ENCODE measurements around the gene APOA1. TPM values are rescaled to one million over a fixed set of nuclear protein-coding genes. Genes with fewer than 3 reads are reported as not detected.

APOA1 gene
- total and polyA plus RNA-seq, 2 donors, result 2.3 to 12.3 TPM

GRCh38 chr11:116874251-116874650 is 36.8 kb upstream of the APOA1 start:
- H3K36me3 ChIP-seq (ENCODE audit: control insufficient read depth in 2 of 2, insufficient read depth in 2 of 2, low read length in 1 of 2), result peaks cover 61 to 71% of the 10 kb centered on the region in 2 donors
- no peaks in the 10 kb centered on the region for H3K27me3 ChIP-seq (ENCODE audit: control insufficient read depth in 2 of 2, insufficient read depth in 1 of 2, low read length in 1 of 2)
- no peaks in the 10 kb centered on the region for H3K4me1 ChIP-seq (ENCODE audit: control insufficient read depth in 2 of 2, insufficient read depth in 2 of 2, low read length in 2 of 2)
- no peak for DNase-seq (ENCODE audit: low read depth in 6 of 9, low spot score in 9 of 9)
- no peaks in the 10 kb centered on the region for H3K9me3 ChIP-seq (ENCODE audit: control insufficient read depth in 2 of 2, insufficient read depth in 1 of 2, low read length in 1 of 2)
- H3K27ac ChIP-seq (ENCODE audit: low read depth in 1 of 2, low read length in 1 of 2), result no peak overlapping the region
- WGBS, result 93% methylated on average over 2 of the region's 2 CpGs
- H3K4me3 ChIP-seq (ENCODE audit: low read length in 2 of 2), result no peak overlapping the region

GRCh38 chr11:116873381-116873780 is 36.0 kb upstream of the APOA1 start:
- WGBS, result 99% methylated on average over 11 of the region's 11 CpGs

GRCh38 chr11:116871248-116871647 is 33.8 kb upstream of the APOA1 start:
- H3K36me3 ChIP-seq (ENCODE audit: control insufficient read depth in 2 of 2, insufficient read depth in 2 of 2, low read length in 1 of 2), result peaks cover 68 to 89% of the 10 kb centered on the region in 2 donors
- H3K27me3 ChIP-seq (ENCODE audit: control insufficient read depth in 2 of 2, insufficient read depth in 1 of 2, low read length in 1 of 2), result no peaks in the 10 kb centered on the region
- H3K9me3 ChIP-seq (ENCODE audit: control insufficient read depth in 2 of 2, insufficient read depth in 1 of 2, low read length in 1 of 2), result no peaks in the 10 kb centered on the region
- no peak for DNase-seq (ENCODE audit: low read depth in 6 of 9, low spot score in 9 of 9)
- WGBS, result 84% methylated on average over 3 of the region's 3 CpGs
- H3K4me1 ChIP-seq (ENCODE audit: control insufficient read depth in 2 of 2, insufficient read depth in 2 of 2, low read length in 2 of 2), result no peaks in the 10 kb centered on the region
- H3K27ac ChIP-seq (ENCODE audit: low read depth in 1 of 2, low read length in 1 of 2), result no peak overlapping the region
- no peak overlapping the region for H3K4me3 ChIP-seq (ENCODE audit: low read length in 2 of 2)

More at GRCh38 chr11:116873381-116873780, 36.0 kb upstream of the APOA1 start:
- Histone ChIP-seq H3K9me3 (ENCODE audit: control insufficient read depth in 2 of 2, insufficient read depth in 1 of 2, low read length in 1 of 2) (no peaks in the 10 kb centered on the region), H3K27me3 (ENCODE audit: control insufficient read depth in 2 of 2, insufficient read depth in 1 of 2, low read length in 1 of 2) (no peaks in the 10 kb centered on the region), H3K4me3 (ENCODE audit: low read length in 2 of 2) (no peak overlapping the region), H3K36me3 (ENCODE audit: control insufficient read depth in 2 of 2, insufficient read depth in 2 of 2, low read length in 1 of 2) (peaks cover 61 to 79% of the 10 kb centered on the region in 2 donors), H3K27ac (ENCODE audit: low read depth in 1 of 2, low read length in 1 of 2) (no peak overlapping the region), H3K4me1 (ENCODE audit: control insufficient read depth in 2 of 2, insufficient read depth in 2 of 2, low read length in 2 of 2) (no peaks in the 10 kb centered on the region)
- DNase-seq (ENCODE audit: low read depth in 6 of 9, low spot score in 9 of 9), result no peak

GRCh38 chr11:116870054-116870453 is 32.6 kb upstream of the APOA1 start:
- H3K4me3 ChIP-seq (ENCODE audit: low read length in 2 of 2), result no peak overlapping the region
- H3K27ac ChIP-seq (ENCODE audit: low read depth in 1 of 2, low read length in 1 of 2), result no peak overlapping the region
- no peaks in the 10 kb centered on the region for H3K9me3 ChIP-seq (ENCODE audit: control insufficient read depth in 2 of 2, insufficient read depth in 1 of 2, low read length in 1 of 2)
- H3K36me3 ChIP-seq (ENCODE audit: control insufficient read depth in 2 of 2, insufficient read depth in 2 of 2, low read length in 1 of 2), result peaks cover 57 to 88% of the 10 kb centered on the region in 2 donors
- no peaks in the 10 kb centered on the region for H3K4me1 ChIP-seq (ENCODE audit: control insufficient read depth in 2 of 2, insufficient read depth in 2 of 2, low read length in 2 of 2)
- no peaks in the 10 kb centered on the region for H3K27me3 ChIP-seq (ENCODE audit: control insufficient read depth in 2 of 2, insufficient read depth in 1 of 2, low read length in 1 of 2)
- no peak for DNase-seq (ENCODE audit: low read depth in 6 of 9, low spot score in 9 of 9)
- 45% methylated on average over 3 of the region's 3 CpGs for WGBS

- no peak for DNase-seq (ENCODE audit: low read depth in 6 of 9, low spot score in 9 of 9)
- H3K4me3 ChIP-seq (ENCODE audit: low read length in 2 of 2), result no peak overlapping the region
- no peaks in the 10 kb centered on the region for H3K27me3 ChIP-seq (ENCODE audit: control insufficient read depth in 2 of 2, insufficient read depth in 1 of 2, low read length in 1 of 2)
- 96% methylated on average over 4 of the region's 4 CpGs for WGBS
- no peaks in the 10 kb centered on the region for H3K4me1 ChIP-seq (ENCODE audit: control insufficient read depth in 2 of 2, insufficient read depth in 2 of 2, low read length in 2 of 2)
- H3K9me3 ChIP-seq (ENCODE audit: control insufficient read depth in 2 of 2, insufficient read depth in 1 of 2, low read length in 1 of 2), result no peaks in the 10 kb centered on the region
- no peak overlapping the region for H3K27ac ChIP-seq (ENCODE audit: low read depth in 1 of 2, low read length in 1 of 2)
- peaks cover 58 to 89% of the 10 kb centered on the region in 2 donors for H3K36me3 ChIP-seq (ENCODE audit: control insufficient read depth in 2 of 2, insufficient read depth in 2 of 2, low read length in 1 of 2)
These were observed 32.2 kb upstream of the APOA1 start for GRCh38 chr11:116869610-116870009.

GRCh38 chr11:116868066-116868465 is 30.6 kb upstream of the APOA1 start:
- H3K27ac ChIP-seq (ENCODE audit: low read depth in 1 of 2, low read length in 1 of 2), result no peak overlapping the region
- no peak for DNase-seq (ENCODE audit: low read depth in 6 of 9, low spot score in 9 of 9)
- no peaks in the 10 kb centered on the region for H3K27me3 ChIP-seq (ENCODE audit: control insufficient read depth in 2 of 2, insufficient read depth in 1 of 2, low read length in 1 of 2)
- peaks cover 58 to 91% of the 10 kb centered on the region in 2 donors for H3K36me3 ChIP-seq (ENCODE audit: control insufficient read depth in 2 of 2, insufficient read depth in 2 of 2, low read length in 1 of 2)
- no peak overlapping the region for H3K4me3 ChIP-seq (ENCODE audit: low read length in 2 of 2)
- no peaks in the 10 kb centered on the region for H3K9me3 ChIP-seq (ENCODE audit: control insufficient read depth in 2 of 2, insufficient read depth in 1 of 2, low read length in 1 of 2)
- 96% methylated on average over 3 of the region's 3 CpGs for WGBS
- H3K4me1 ChIP-seq (ENCODE audit: control insufficient read depth in 2 of 2, insufficient read depth in 2 of 2, low read length in 2 of 2), result no peaks in the 10 kb centered on the region

GRCh38 chr11:116867619-116868018 is 30.2 kb upstream of the APOA1 start:
- Histone ChIP-seq H3K4me3 (ENCODE audit: low read length in 2 of 2) (no peak overlapping the region), H3K36me3 (ENCODE audit: control insufficient read depth in 2 of 2, insufficient read depth in 2 of 2, low read length in 1 of 2) (peaks cover 55 to 89% of the 10 kb centered on the region in 2 donors), H3K9me3 (ENCODE audit: control insufficient read depth in 2 of 2, insufficient read depth in 1 of 2, low read length in 1 of 2) (no peaks in the 10 kb centered on the region), H3K27me3 (ENCODE audit: control insufficient read depth in 2 of 2, insufficient read depth in 1 of 2, low read length in 1 of 2) (no peaks in the 10 kb centered on the region), H3K4me1 (ENCODE audit: control insufficient read depth in 2 of 2, insufficient read depth in 2 of 2, low read length in 2 of 2) (no peaks in the 10 kb centered on the region), H3K27ac (ENCODE audit: low read depth in 1 of 2, low read length in 1 of 2) (no peak overlapping the region)
- DNase-seq (ENCODE audit: low read depth in 6 of 9, low spot score in 9 of 9), result no peak
- 98% methylated on average over 11 of the region's 11 CpGs for WGBS

- Histone ChIP-seq H3K4me1 (ENCODE audit: control insufficient read depth in 2 of 2, insufficient read depth in 2 of 2, low read length in 2 of 2) (no peaks in the 10 kb centered on the region), H3K4me3 (ENCODE audit: low read length in 2 of 2) (no peak overlapping the region), H3K27ac (ENCODE audit: low read depth in 1 of 2, low read length in 1 of 2) (no peak overlapping the region), H3K27me3 (ENCODE audit: control insufficient read depth in 2 of 2, insufficient read depth in 1 of 2, low read length in 1 of 2) (no peaks in the 10 kb centered on the region), H3K36me3 (ENCODE audit: control insufficient read depth in 2 of 2, insufficient read depth in 2 of 2, low read length in 1 of 2) (peaks cover 59 to 89% of the 10 kb centered on the region in 2 donors), H3K9me3 (ENCODE audit: control insufficient read depth in 2 of 2, insufficient read depth in 1 of 2, low read length in 1 of 2) (no peaks in the 10 kb centered on the region)
- DNase-seq (ENCODE audit: low read depth in 6 of 9, low spot score in 9 of 9), result no peak
- over 99% methylated on average over 6 of the region's 6 CpGs for WGBS
These were observed 29.5 kb upstream of the APOA1 start for GRCh38 chr11:116866804-116867455.

GRCh38 chr11:116865696-116866095 is 28.3 kb upstream of the APOA1 start:
- Histone ChIP-seq H3K9me3 (ENCODE audit: control insufficient read depth in 2 of 2, insufficient read depth in 1 of 2, low read length in 1 of 2) (no peaks in the 10 kb centered on the region), H3K36me3 (ENCODE audit: control insufficient read depth in 2 of 2, insufficient read depth in 2 of 2, low read length in 1 of 2) (peaks cover 58 to 89% of the 10 kb centered on the region in 2 donors), H3K27ac (ENCODE audit: low read depth in 1 of 2, low read length in 1 of 2) (no peak overlapping the region), H3K4me1 (ENCODE audit: control insufficient read depth in 2 of 2, insufficient read depth in 2 of 2, low read length in 2 of 2) (no peaks in the 10 kb centered on the region), H3K27me3 (ENCODE audit: control insufficient read depth in 2 of 2, insufficient read depth in 1 of 2, low read length in 1 of 2) (no peaks in the 10 kb centered on the region), H3K4me3 (ENCODE audit: low read length in 2 of 2) (no peak overlapping the region)
- DNase-seq (ENCODE audit: low read depth in 6 of 9, low spot score in 9 of 9), result no peak
- 96% methylated on average over 1 of the region's 1 CpG for WGBS
